K562 (cell line): ENCODE data around the gene ZNF467. TPM values are rescaled to one million over a fixed set of nuclear protein-coding genes. Genes with fewer than 3 reads are reported as not detected.

ENCODE experiments used
- CHCHD3 ChIP-seq: fragments of 250-450 bp; sonication (Bioruptor Pico); IDR thresholded peaks from 2 replicates; pipeline ENCODE4 v2.1.2; 2022; ENCODE audit warnings: mild to moderate bottlenecking
- CTCF ChIP-seq, 3 experiments: IDR thresholded peaks in 2 of 3; conservative IDR thresholded peaks in 1 of 3; 2 replicates each; pipeline ENCODE4 v1.5.1; 2011 to 2012; ENCODE audit warnings: low read length in 3 of 3, mild to moderate bottlenecking in 3 of 3, control low read depth in 2 of 3, improper control_type of control experiment in 1 of 3, inconsistent platforms in 1 of 3, low read depth in 1 of 3, mixed read lengths in 1 of 3, moderate library complexity in 1 of 3; ENCODE audit not compliant: insufficient read depth in 2 of 3
- E2F3 ChIP-seq: fragments of 250-450 bp; sonication (Bioruptor Pico); IDR thresholded peaks from 2 replicates; pipeline ENCODE4 v1.4.0; 2020; ENCODE audit warnings: mild to moderate bottlenecking
- ELF4 ChIP-seq: fragments of 450-650 bp; formaldehyde crosslinking; IDR thresholded peaks from 2 replicates; pipeline ENCODE4 v1.4.0; 2022; ENCODE audit warnings: missing genetic modification characterization
- HNRNPUL1 ChIP-seq: fragments of 200-400 bp; formaldehyde crosslinking; IDR thresholded peaks from 2 replicates; pipeline ENCODE4 v1.6.1; 2017; ENCODE audit warnings: low read length
- HOMEZ ChIP-seq: fragments of 250-450 bp; sonication (Bioruptor Pico); IDR thresholded peaks from 2 replicates; pipeline ENCODE4 v1.4.0; 2020; ENCODE audit warnings: mild to moderate bottlenecking, moderate library complexity
- KAT7 ChIP-seq: sonication (generic); formaldehyde crosslinking; IDR thresholded peaks from 2 replicates; pipeline ENCODE4 v1.8.0; 2022; ENCODE audit warnings: missing genetic modification reagents, mild to moderate bottlenecking, borderline replicate concordance
- KHSRP ChIP-seq: fragments of 450-650 bp; IDR thresholded peaks from 2 replicates; pipeline ENCODE4 v1.6.1; 2017
- NFIC ChIP-seq: fragments of 450-650 bp; IDR thresholded peaks from 2 replicates; pipeline ENCODE4 v1.6.1; 2017; ENCODE audit warnings: mild to moderate bottlenecking, inconsistent platforms
- POLR2B ChIP-seq: fragments of 450-650 bp; IDR thresholded peaks from 2 replicates; pipeline ENCODE4 v1.6.1; 2018; ENCODE audit warnings: low read depth; ENCODE audit not compliant: partially characterized antibody
- PRPF4 ChIP-seq: fragments of 200-400 bp; formaldehyde crosslinking; IDR thresholded peaks from one replicate; pipeline ENCODE4 v1.6.1; 2017; ENCODE audit warnings: low read length, low read depth, mild to moderate bottlenecking; ENCODE audit not compliant: insufficient read depth, poor library complexity, severe bottlenecking
- RBM25 ChIP-seq: fragments of 200-400 bp; formaldehyde crosslinking; IDR thresholded peaks from 2 replicates; pipeline ENCODE4 v1.6.1; 2018; ENCODE audit warnings: low read length, low read depth, moderate library complexity; ENCODE audit not compliant: severe bottlenecking
- RCOR1 ChIP-seq, 2 experiments: IDR thresholded peaks; 2 replicates each; pipeline ENCODE4 v1.6.1; 2012; ENCODE audit warnings: low read depth in 2 of 2, low read length in 2 of 2, borderline replicate concordance in 1 of 2, improper control_type of control experiment in 1 of 2
- SIN3B ChIP-seq: fragments of 450-650 bp; IDR thresholded peaks from 2 replicates; pipeline ENCODE4 v1.6.1; 2017; ENCODE audit warnings: low read depth, mild to moderate bottlenecking, moderate library complexity
- TSHZ1 ChIP-seq: fragments of 250-450 bp; sonication (Bioruptor Pico); IDR thresholded peaks from 2 replicates; pipeline ENCODE4 v1.4.0; 2020; ENCODE audit warnings: mild to moderate bottlenecking, moderate library complexity
- XRCC4 ChIP-seq: IDR thresholded peaks from one replicate; pipeline ENCODE4 v1.6.1; 2011; ENCODE audit not compliant: insufficient read depth, insufficient read length; ENCODE audit errors: extremely low read depth
- ZC3H11A ChIP-seq: IDR thresholded peaks from 2 replicates; pipeline ENCODE4 v1.6.1; 2012; ENCODE audit warnings: low read depth, low read length, improper control_type of control experiment
- ZC3H4 ChIP-seq: sonication (generic); formaldehyde crosslinking; IDR thresholded peaks from 2 replicates; pipeline ENCODE4 v1.9.0; 2021; ENCODE audit warnings: missing genetic modification reagents, borderline replicate concordance
- ZNF212 ChIP-seq: fragments of 450-650 bp; formaldehyde crosslinking; IDR thresholded peaks from 2 replicates; pipeline ENCODE4 v1.4.0; 2020; ENCODE audit warnings: mild to moderate bottlenecking
- ZNF384 ChIP-seq: IDR thresholded peaks from 2 replicates; pipeline ENCODE4 v1.6.1; 2012; ENCODE audit warnings: low read depth, low read length, improper control_type of control experiment
- ZNF41 ChIP-seq: fragments of 250-450 bp; sonication (Bioruptor Pico); conservative IDR thresholded peaks from 2 replicates; pipeline ENCODE4 v1.4.0; 2020; ENCODE audit warnings: mild to moderate bottlenecking
- ZNF589 ChIP-seq: fragments of 200-800 bp; sonication (Bioruptor generic); IDR thresholded peaks from 2 replicates; pipeline ENCODE4 v1.6.1; 2016; ENCODE audit warnings: low read depth, missing genetic modification characterization, missing compliant biosample characterization
- ZNF707 ChIP-seq: fragments of 250-450 bp; sonication (Bioruptor Pico); conservative IDR thresholded peaks from 2 replicates; pipeline ENCODE4 v1.8.0; 2022; ENCODE audit warnings: inconsistent platforms, mild to moderate bottlenecking, moderate library complexity
- polyA plus RNA-seq, 8 experiments: library from polyadenylated mRNA; depleted of rRNA in 4 of 8; stranded (reverse) in 5 of 8; unstranded in 3 of 8; fragments of >200 nt; fragmentation: Nextera tagmentation in 2 of 8; fragmentation: Illumina TruSeq in 1 of 8; extraction: Ambion mirVana in 2 of 8; extraction: Trizol in 1 of 8; gene quantifications; 2 replicates each; pipeline versions ENCODE4 v1.2.1 to v1.2.3, GENCODE V29; 2011 to 2014; ENCODE audit warnings: inconsistent platforms in 1 of 8, missing spikeins in 1 of 8
- total RNA-seq, 7 experiments: library from RNA; depleted of rRNA in 6 of 7; stranded (reverse); fragments of >200 nt in 6 of 7; fragmentation: Illumina TruSeq in 2 of 7; extraction: Trizol in 2 of 7; gene quantifications; 2 replicates each; pipeline versions ENCODE4 v1.2.1 to v1.2.3, GENCODE V29; 2011 to 2021; ENCODE audit warnings: low replicate concordance in 1 of 7

Gene ZNF467
- total and polyA plus RNA-seq, 9 of the 15 experiments (the other 6 are each of a cell fraction or from before 2014, with no cell fraction given): 0.32 to 14.2 (median 1.7) TPM

- 0 out of 2 replicates have a peak, but pooled peaks have one; percentile 74 for TF ChIP-seq ZC3H11A
- TF ChIP-seq E2F3 (CRISPR knock-in tag): no peak
- 0 out of 2 replicates have a peak, but pooled peaks have one; percentile 43 for TF ChIP-seq SIN3B
- no peak for TF ChIP-seq ZNF707 (CRISPR knock-in tag)
- no peak for TF ChIP-seq PRPF4
- no peak for TF ChIP-seq XRCC4
- no peak for TF ChIP-seq KHSRP
- peak; percentile 20; the same call in 1 of the 2 replicates for TF ChIP-seq NFIC
- TF ChIP-seq ZNF384: peak; percentile 34; the same call in 1 of the 2 replicates
- no peak for TF ChIP-seq KAT7 (CRISPR knock-in tag)
- TF ChIP-seq ELF4 (CRISPR knock-in tag): no peak
- TF ChIP-seq POLR2B: no peak
- TF ChIP-seq HOMEZ: no peak
- TF ChIP-seq CTCF (IDR thresholded peaks at IDR 0.05 in 2 of 3, conservative IDR thresholded peaks at IDR 0.05 in 1 of 3; ENCODE audit: insufficient read depth in 2 of 3, low read depth in 1 of 3, low read length in 3 of 3): peak; percentile 71 to 98 (median 95)
- 0 out of 4 replicates have a peak, but pooled peaks of 1 of the 2 experiments have one; percentile 18 for TF ChIP-seq RCOR1 (IDR thresholded peaks at IDR 0.05; ENCODE audit: borderline replicate concordance in 1 of 2, low read depth in 2 of 2, low read length in 2 of 2)
- TF ChIP-seq RBM25: no peak
- no peak for TF ChIP-seq HNRNPUL1
- no peak for TF ChIP-seq TSHZ1 (CRISPR knock-in tag)
- 0 out of 2 replicates have a peak, but pooled peaks have one; percentile 62 for TF ChIP-seq ZC3H4 (CRISPR knock-in tag)
- no peak for TF ChIP-seq ZNF589 (CRISPR knock-in tag)
- no peak for TF ChIP-seq CHCHD3 (CRISPR knock-in tag)
- TF ChIP-seq ZNF41 (CRISPR knock-in tag): no peak
- TF ChIP-seq ZNF212 (CRISPR knock-in tag): no peak
These were observed 16.8 kb upstream of the ZNF467 start (continued) for GRCh38 chr7:149790146-149790548.
